Measurements from ENCODE around the gene GJA3.

Gene GJA3

DNA sequence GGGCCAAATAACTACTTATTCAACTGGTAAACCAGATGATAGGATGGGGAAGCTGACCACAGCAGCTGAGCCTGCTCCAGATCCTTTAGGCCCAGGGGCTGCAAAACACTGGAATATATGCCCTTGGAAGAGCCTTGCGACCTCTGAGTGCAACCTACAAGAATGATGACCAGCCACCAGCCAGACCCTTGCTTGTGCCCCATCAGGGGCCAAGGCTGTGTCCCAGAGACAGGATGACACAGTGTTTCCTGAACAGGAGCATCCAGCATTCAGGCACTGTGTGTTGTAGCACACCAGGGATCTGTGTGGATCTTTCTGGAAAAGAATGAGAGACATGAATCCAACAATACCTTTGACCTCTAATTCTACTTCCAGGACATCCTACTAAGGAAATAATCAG lies 14.5 kb downstream of the GJA3 start:
- no peak overlapping the region for H3K14ac ChIP-seq (ENCODE audit: low read length)
- no peak overlapping the region for H2BK5ac ChIP-seq (ENCODE audit: low read depth, low read length, poor library complexity)
- H2BK120ac ChIP-seq (ENCODE audit: insufficient read depth, low read length, poor library complexity) = no peak overlapping the region
- WGBS (ENCODE audit: extremely low coverage, insufficient coverage, insufficient read length) = no CpG with 5 or more reads among the region's 1 CpG
- peaks cover 3% of the 10 kb centered on the region for H3K9me3 ChIP-seq (ENCODE audit: insufficient read depth, low read depth, low read length)
- no peak overlapping the region for H3K27ac ChIP-seq (ENCODE audit: low read depth, low read length)
- H2AFZ ChIP-seq (ENCODE audit: insufficient read depth, low read length, poor library complexity) = no peak overlapping the region
- H4K91ac ChIP-seq (ENCODE audit: low read depth, low read length) = no peak overlapping the region
- H3K27me3 ChIP-seq (ENCODE audit: insufficient read depth, low read length) = no peaks in the 10 kb centered on the region
- H3K36me3 ChIP-seq (ENCODE audit: control insufficient read depth in 1 of 2, insufficient read depth in 2 of 2, low read length in 2 of 2) = no peaks in the 10 kb centered on the region
- H3K4me1 ChIP-seq (ENCODE audit: control insufficient read depth in 1 of 2, insufficient read depth in 2 of 2, low read length in 2 of 2) = no peaks in the 10 kb centered on the region
- H2BK12ac ChIP-seq (ENCODE audit: low read length) = no peak overlapping the region
- H3K4me3 ChIP-seq (ENCODE audit: low read depth, low read length) = no peak overlapping the region
- no peaks in the 10 kb centered on the region for H3K79me1 ChIP-seq (ENCODE audit: low read length)
- no peaks in the 10 kb centered on the region for H3K79me2 ChIP-seq (ENCODE audit: control insufficient read depth, insufficient read depth, low read length, poor library complexity)
- no peak overlapping the region for H3K18ac ChIP-seq (ENCODE audit: low read length)
- no peak for DNase-seq
- H4K8ac ChIP-seq (ENCODE audit: low read depth, low read length) = no peak overlapping the region
- H3K4me2 ChIP-seq (ENCODE audit: low read length) = no peak overlapping the region
- no peak overlapping the region for H3K23ac ChIP-seq (ENCODE audit: low read length)
- H3K4ac ChIP-seq (ENCODE audit: low read depth, low read length) = no peak overlapping the region
- no peak overlapping the region for H2AK5ac ChIP-seq (ENCODE audit: low read length)
- H3K9ac ChIP-seq (ENCODE audit: low read length) = no peak overlapping the region
- no peak overlapping the region for H4K12ac ChIP-seq (ENCODE audit: low read depth, low read length)

DNA sequence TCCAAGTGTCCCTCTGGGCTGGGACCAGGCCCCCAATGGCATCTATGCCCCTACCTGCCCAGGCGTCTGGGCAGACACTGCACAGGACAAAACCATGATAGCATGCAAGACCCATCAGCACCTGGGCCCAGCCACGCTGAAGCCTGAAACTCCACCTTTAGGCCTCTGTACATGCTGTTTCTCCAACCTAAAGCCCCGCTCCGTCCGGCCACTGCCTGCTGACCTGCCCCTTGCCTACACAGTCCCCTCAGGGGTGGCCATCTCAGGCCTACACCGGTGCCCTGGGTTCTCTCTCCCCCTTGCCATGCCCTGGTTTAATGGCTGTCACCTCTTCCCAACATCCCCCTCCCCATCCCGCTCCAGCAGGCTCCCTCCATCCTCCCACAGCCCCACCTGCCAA lies 15.3 kb downstream of the GJA3 start:
- H4K91ac ChIP-seq (ENCODE audit: low read depth, low read length) = no peak overlapping the region
- H3K36me3 ChIP-seq (ENCODE audit: control insufficient read depth in 1 of 2, insufficient read depth in 2 of 2, low read length in 2 of 2) = no peaks in the 10 kb centered on the region
- no peak overlapping the region for H4K8ac ChIP-seq (ENCODE audit: low read depth, low read length)

DNA sequence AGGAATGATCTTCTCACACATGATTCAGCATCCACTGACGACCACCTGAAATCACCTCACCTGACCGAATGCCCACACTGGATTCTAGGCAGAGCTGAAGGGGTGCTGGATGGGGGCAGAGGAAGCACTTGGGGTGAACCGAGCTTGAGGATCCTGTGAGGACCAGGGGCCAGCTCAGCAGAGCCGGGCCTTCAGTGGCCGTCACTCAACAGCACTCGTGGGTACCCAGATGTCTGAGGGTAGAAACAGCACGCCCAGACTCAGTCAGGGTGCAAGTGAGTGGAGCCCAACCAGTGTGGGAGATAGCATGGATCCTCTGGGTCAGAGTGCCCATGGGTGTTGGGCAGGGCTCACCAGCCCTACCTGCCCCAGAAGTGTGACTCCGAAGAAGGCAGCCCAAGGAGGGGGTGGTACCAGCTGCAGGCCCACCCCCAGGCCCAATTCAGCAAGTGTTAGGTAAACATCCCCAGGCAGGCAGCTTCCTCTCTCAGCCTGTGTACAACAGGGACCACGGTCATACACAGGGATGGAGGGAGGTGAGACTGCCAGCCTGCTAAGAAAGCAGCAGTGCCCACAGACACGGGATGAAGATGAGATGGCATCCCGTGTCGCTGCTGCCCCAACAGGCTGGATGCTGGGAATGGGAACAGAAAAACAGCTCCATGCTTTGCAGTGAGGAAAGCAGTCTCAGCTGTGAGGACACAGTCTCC lies 16.6 kb downstream of the GJA3 start:
- no CpG with 5 or more reads among the region's 12 CpGs for WGBS (ENCODE audit: extremely low coverage, insufficient coverage, insufficient read length)
- H4K8ac ChIP-seq (ENCODE audit: low read depth, low read length) = no peak overlapping the region
- no peak overlapping the region for H3K14ac ChIP-seq (ENCODE audit: low read length)
- H2BK5ac ChIP-seq (ENCODE audit: low read depth, low read length, poor library complexity) = no peak overlapping the region
- H2AK5ac ChIP-seq (ENCODE audit: low read length) = no peak overlapping the region
- no peaks in the 10 kb centered on the region for H3K79me1 ChIP-seq (ENCODE audit: low read length)
- H3K4ac ChIP-seq (ENCODE audit: low read depth, low read length) = no peak overlapping the region
- no peaks in the 10 kb centered on the region for H3K79me2 ChIP-seq (ENCODE audit: control insufficient read depth, insufficient read depth, low read length, poor library complexity)
- H3K4me1 ChIP-seq (ENCODE audit: control insufficient read depth in 1 of 2, insufficient read depth in 2 of 2, low read length in 2 of 2) = peaks cover 2% of the 10 kb centered on the region in 2 experiments
- no peak overlapping the region for H3K18ac ChIP-seq (ENCODE audit: low read length)
- no peak overlapping the region for H3K9ac ChIP-seq (ENCODE audit: low read length)
- H3K9me3 ChIP-seq (ENCODE audit: insufficient read depth, low read depth, low read length) = peaks cover 3% of the 10 kb centered on the region
- no peaks in the 10 kb centered on the region for H3K27me3 ChIP-seq (ENCODE audit: insufficient read depth, low read length)
- no peak overlapping the region for H3K4me2 ChIP-seq (ENCODE audit: low read length)
- DNase-seq = no peak
- H2BK120ac ChIP-seq (ENCODE audit: insufficient read depth, low read length, poor library complexity) = no peak overlapping the region
- no peak overlapping the region for H2BK12ac ChIP-seq (ENCODE audit: low read length)
- no peak overlapping the region for H3K4me3 ChIP-seq (ENCODE audit: low read depth, low read length)
- H2AFZ ChIP-seq (ENCODE audit: insufficient read depth, low read length, poor library complexity) = no peak overlapping the region
- no peak overlapping the region for H3K27ac ChIP-seq (ENCODE audit: low read depth, low read length)
- no peak overlapping the region for H4K12ac ChIP-seq (ENCODE audit: low read depth, low read length)
- no peak overlapping the region for H3K23ac ChIP-seq (ENCODE audit: low read length)
- no peak overlapping the region for H4K91ac ChIP-seq (ENCODE audit: low read depth, low read length)
- H3K36me3 ChIP-seq (ENCODE audit: control insufficient read depth in 1 of 2, insufficient read depth in 2 of 2, low read length in 2 of 2) = no peaks in the 10 kb centered on the region

More for the DNA sequence above, 15.3 kb downstream of the GJA3 start:
- H3K79me1 ChIP-seq (ENCODE audit: low read length) = no peaks in the 10 kb centered on the region
- no peak overlapping the region for H2AK5ac ChIP-seq (ENCODE audit: low read length)
- H3K4ac ChIP-seq (ENCODE audit: low read depth, low read length) = no peak overlapping the region
- no peak overlapping the region for H3K27ac ChIP-seq (ENCODE audit: low read depth, low read length)
- no CpG with 5 or more reads among the region's 7 CpGs for WGBS (ENCODE audit: extremely low coverage, insufficient coverage, insufficient read length)
- no peak overlapping the region for H2AFZ ChIP-seq (ENCODE audit: insufficient read depth, low read length, poor library complexity)
- no peak overlapping the region for H3K14ac ChIP-seq (ENCODE audit: low read length)
- peaks cover 3% of the 10 kb centered on the region for H3K9me3 ChIP-seq (ENCODE audit: insufficient read depth, low read depth, low read length)
- H3K4me3 ChIP-seq (ENCODE audit: low read depth, low read length) = no peak overlapping the region
- H2BK5ac ChIP-seq (ENCODE audit: low read depth, low read length, poor library complexity) = no peak overlapping the region
- H3K27me3 ChIP-seq (ENCODE audit: insufficient read depth, low read length) = no peaks in the 10 kb centered on the region
- no peak overlapping the region for H2BK120ac ChIP-seq (ENCODE audit: insufficient read depth, low read length, poor library complexity)
- DNase-seq = no peak
- H3K79me2 ChIP-seq (ENCODE audit: control insufficient read depth, insufficient read depth, low read length, poor library complexity) = no peaks in the 10 kb centered on the region
- peaks cover 2% of the 10 kb centered on the region in 2 experiments for H3K4me1 ChIP-seq (ENCODE audit: control insufficient read depth in 1 of 2, insufficient read depth in 2 of 2, low read length in 2 of 2)
- no peak overlapping the region for H3K23ac ChIP-seq (ENCODE audit: low read length)
- no peak overlapping the region for H3K4me2 ChIP-seq (ENCODE audit: low read length)
- H3K18ac ChIP-seq (ENCODE audit: low read length) = no peak overlapping the region
- no peak overlapping the region for H3K9ac ChIP-seq (ENCODE audit: low read length)
- no peak overlapping the region for H4K12ac ChIP-seq (ENCODE audit: low read depth, low read length)
- H2BK12ac ChIP-seq (ENCODE audit: low read length) = no peak overlapping the region

DNA sequence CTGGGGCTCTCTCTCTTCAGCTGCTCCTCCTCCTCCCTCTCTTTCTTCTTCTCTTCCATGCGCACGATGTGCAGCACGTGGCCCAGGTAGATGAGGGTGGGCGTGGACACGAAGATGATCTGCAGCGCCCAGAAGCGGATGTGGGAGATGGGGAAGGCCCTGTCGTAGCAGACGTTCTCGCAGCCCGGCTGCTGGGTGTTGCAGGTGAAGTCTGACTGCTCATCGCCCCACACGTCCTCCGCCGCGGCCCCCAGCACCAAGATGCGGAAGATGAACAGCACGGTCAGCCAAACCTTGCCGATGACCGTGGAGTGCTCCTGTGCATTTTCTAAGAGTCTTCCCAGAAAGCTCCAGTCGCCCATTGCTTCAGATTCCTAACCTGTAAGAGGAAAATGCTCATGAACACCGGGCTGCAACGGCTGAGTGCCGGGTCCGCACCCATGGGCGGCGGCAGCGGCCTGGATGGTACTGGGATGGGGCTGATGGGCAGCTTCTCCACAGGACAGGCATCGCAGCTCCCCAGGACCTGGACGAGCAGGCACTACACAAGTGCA lies 17.8 kb downstream of the GJA3 start:
- Histone ChIP-seq H3K18ac (ENCODE audit: low read length) (no peak overlapping the region), H3K79me1 (ENCODE audit: low read length) (no peaks in the 10 kb centered on the region), H3K27me3 (ENCODE audit: insufficient read depth, low read length) (no peaks in the 10 kb centered on the region), H3K79me2 (ENCODE audit: control insufficient read depth, insufficient read depth, low read length, poor library complexity) (no peaks in the 10 kb centered on the region), H2BK12ac (ENCODE audit: low read length) (no peak overlapping the region), H4K8ac (ENCODE audit: low read depth, low read length) (no peak overlapping the region), H4K12ac (ENCODE audit: low read depth, low read length) (no peak overlapping the region), H3K9ac (ENCODE audit: low read length) (no peak overlapping the region), H3K23ac (ENCODE audit: low read length) (no peak overlapping the region), H3K36me3 (ENCODE audit: control insufficient read depth in 1 of 2, insufficient read depth in 2 of 2, low read length in 2 of 2) (no peaks in the 10 kb centered on the region), H4K91ac (ENCODE audit: low read depth, low read length) (no peak overlapping the region), H3K9me3 (ENCODE audit: insufficient read depth, low read depth, low read length) (peaks cover 3% of the 10 kb centered on the region), H3K27ac (ENCODE audit: low read depth, low read length) (no peak overlapping the region), H3K4ac (ENCODE audit: low read depth, low read length) (no peak overlapping the region), H3K14ac (ENCODE audit: low read length) (no peak overlapping the region), H2AFZ (ENCODE audit: insufficient read depth, low read length, poor library complexity) (no peak overlapping the region), H3K4me2 (ENCODE audit: low read length) (no peak overlapping the region), H2BK120ac (ENCODE audit: insufficient read depth, low read length, poor library complexity) (no peak overlapping the region), H3K4me3 (ENCODE audit: low read depth, low read length) (no peak overlapping the region), H3K4me1 (ENCODE audit: control insufficient read depth in 1 of 2, insufficient read depth in 2 of 2, low read length in 2 of 2) (peaks cover 2% of the 10 kb centered on the region in 2 experiments), H2BK5ac (ENCODE audit: low read depth, low read length, poor library complexity) (no peak overlapping the region), H2AK5ac (ENCODE audit: low read length) (no peak overlapping the region)
- DNase-seq = no peak
- no CpG with 5 or more reads among the region's 30 CpGs for WGBS (ENCODE audit: extremely low coverage, insufficient coverage, insufficient read length)
